Peyer's patch (tissue), 4 donors: ENCODE measurements around the gene RNF213. TPM values are rescaled to one million over a fixed set of nuclear protein-coding genes. Genes with fewer than 3 reads are reported as not detected.

Source experiments
- DNase-seq, 3 donors: peaks; one replicate each; pipeline ENCODE4 v3.0.0-alpha.2; 2017 to 2019
- H3K27ac ChIP-seq, 4 donors: fragments of 200-600 bp; sonication (generic); one replicate each; pipeline ENCODE4 v1.5.1; 2016 to 2019
- H3K27me3 ChIP-seq, 2 donors: fragments of 200-600 bp; sonication (generic); one replicate each; pipeline ENCODE4 v1.5.1; 2019
- H3K36me3 ChIP-seq, 3 donors: fragments of 200-600 bp; sonication (generic); one replicate each; pipeline ENCODE4 v1.5.1; 2016 to 2019
- H3K4me1 ChIP-seq, 4 donors: fragments of 200-600 bp; sonication (generic); one replicate each; pipeline ENCODE4 v1.5.1; 2016 to 2019
- H3K4me3 ChIP-seq, 4 donors: fragments of 200-600 bp; sonication (generic); 1 replicate in 3 of 4; 2 replicates in 1 of 4; pipeline ENCODE4 v1.5.1; 2016 to 2019; ENCODE audit warnings: mild to moderate bottlenecking in 1 of 4
- H3K9me3 ChIP-seq, 4 donors: fragments of 200-600 bp; sonication (generic); one replicate each; pipeline ENCODE4 v1.5.1; 2016 to 2019; ENCODE audit warnings: mild to moderate bottlenecking in 1 of 4
- CTCF ChIP-seq, 6 experiments: fragments of 450-650 bp in 4 of 6; fragments of 200-600 bp in 2 of 6; sonication (generic) in 1 of 6; IDR thresholded peaks; one replicate each; pipeline ENCODE4 v1.5.1; 2017 to 2019; ENCODE audit warnings: antibody characterized with exemption in 6 of 6, mild to moderate bottlenecking in 3 of 6, moderate library complexity in 1 of 6
- POLR2A ChIP-seq, 2 donors: fragments of 450-650 bp; IDR thresholded peaks; one replicate each; pipeline ENCODE4 v1.5.1; 2017; ENCODE audit warnings: antibody characterized with exemption in 2 of 2, mild to moderate bottlenecking in 2 of 2, moderate library complexity in 2 of 2
- total RNA-seq, 4 donors: library from RNA; depleted of rRNA; stranded (reverse); fragments of >200 nt; gene quantifications; one replicate each; pipeline ENCODE4 v1.1.0, GENCODE V29; 2016

Gene RNF213
- total RNA-seq, 4 donors from 2014 or later, result 187 to 404 (median 293) TPM

GRCh38 chr17:80245566-80246265, 14.9 kb upstream of the RNF213 start:
- Histone ChIP-seq H3K36me3 (peaks cover 0 to 44% (median 0%) of the 10 kb centered on the region in 3 donors), H3K9me3 (no peaks in the 10 kb centered on the region), H3K4me3 (no peak overlapping the region), H3K27ac (no peak overlapping the region), H3K27me3 (no peaks in the 10 kb centered on the region), H3K4me1 (no peaks in the 10 kb centered on the region)
- TF ChIP-seq CTCF (IDR thresholded peaks at IDR 0.05) (no peak), POLR2A (IDR thresholded peaks at IDR 0.05) (no peak)
- peak in 1 of 3 donors; percentile 18 for DNase-seq

- Histone ChIP-seq H3K36me3 (peaks cover 0 to 39% (median 0%) of the 10 kb centered on the region in 3 donors), H3K4me3 (no peak overlapping the region), H3K27ac (no peak overlapping the region), H3K9me3 (no peaks in the 10 kb centered on the region), H3K27me3 (no peaks in the 10 kb centered on the region), H3K4me1 (no peaks in the 10 kb centered on the region)
- DNase-seq, result peak in 1 of 3 donors; percentile 43
- TF ChIP-seq CTCF (IDR thresholded peaks at IDR 0.05) (no peak), POLR2A (IDR thresholded peaks at IDR 0.05) (no peak)
Observed at GRCh38 chr17:80246266-80246681, 14.4 kb upstream of the RNF213 start.

- no peak for DNase-seq
- peaks cover 0 to 35% (median 0%) of the 10 kb centered on the region in 3 donors for H3K36me3 ChIP-seq
Observed at GRCh38 chr17:80246726-80247125, 13.9 kb upstream of the RNF213 start.

GRCh38 chr17:80247561-80247960, 13.1 kb upstream of the RNF213 start:
- Histone ChIP-seq H3K4me1 (no peaks in the 10 kb centered on the region), H3K9me3 (no peaks in the 10 kb centered on the region), H3K36me3 (peaks cover 0 to 30% (median 0%) of the 10 kb centered on the region in 3 donors), H3K4me3 (no peak overlapping the region), H3K27me3 (no peaks in the 10 kb centered on the region), H3K27ac (no peak overlapping the region)
- TF ChIP-seq POLR2A (IDR thresholded peaks at IDR 0.05) (no peak), CTCF (IDR thresholded peaks at IDR 0.05) (no peak)
- peak in 1 of 3 donors; percentile 44 for DNase-seq

More at GRCh38 chr17:80246726-80247125, 13.9 kb upstream of the RNF213 start:
- no peak overlapping the region for H3K4me3 ChIP-seq
- no peak overlapping the region for H3K27ac ChIP-seq
- H3K27me3 ChIP-seq, result no peaks in the 10 kb centered on the region
- TF ChIP-seq POLR2A (IDR thresholded peaks at IDR 0.05), result no peak
- no peak for TF ChIP-seq CTCF (IDR thresholded peaks at IDR 0.05)
- H3K4me1 ChIP-seq, result no peaks in the 10 kb centered on the region
- H3K9me3 ChIP-seq, result no peaks in the 10 kb centered on the region

GRCh38 chr17:80248001-80248893, 12.4 kb upstream of the RNF213 start:
- no peak overlapping the region for H3K27ac ChIP-seq
- peaks cover 0 to 31% (median 0%) of the 10 kb centered on the region in 3 donors for H3K36me3 ChIP-seq
- H3K27me3 ChIP-seq, result no peaks in the 10 kb centered on the region
- no peaks in the 10 kb centered on the region for H3K4me1 ChIP-seq
- no peak overlapping the region for H3K4me3 ChIP-seq
- no peaks in the 10 kb centered on the region for H3K9me3 ChIP-seq
- DNase-seq, result peak in 1 of 3 donors; percentile 46
- no peak for TF ChIP-seq POLR2A (IDR thresholded peaks at IDR 0.05)
- TF ChIP-seq CTCF (IDR thresholded peaks at IDR 0.05), result no peak
